Measurements from ENCODE around the gene GRAP2. TPM values are rescaled to one million over a fixed set of nuclear protein-coding genes. Genes with fewer than 3 reads are reported as not detected.
"Not testable (repeated sequence)": the region's sequence is repeated elsewhere in the genome, so short reads cannot be mapped to it uniquely, and the experiment has no call there.

Gene GRAP2
- total RNA-seq, 1 experiment from 2014 or later = 0.45 TPM

GRCh38 chr22:39883057-39883456 lies 17.8 kb upstream of the GRAP2 start:
- no peak overlapping the region for H3K4me3 ChIP-seq (ENCODE audit: insufficient read depth, low read depth, low read length)
- DNase-seq = no peak
- no peaks in the 10 kb centered on the region for H3K36me3 ChIP-seq (replicated peaks; ENCODE audit: control insufficient read depth, insufficient read depth, low read length)
- H3K27me3 ChIP-seq (ENCODE audit: control insufficient read depth, insufficient read depth, low read length) = no peaks in the 10 kb centered on the region

- H3K36me3 ChIP-seq (replicated peaks; ENCODE audit: control insufficient read depth, insufficient read depth, low read length); H3K27me3 ChIP-seq (ENCODE audit: control insufficient read depth, insufficient read depth, low read length); H3K4me3 ChIP-seq (ENCODE audit: insufficient read depth, low read depth, low read length); DNase-seq: not testable (repeated sequence)
Observed at GRCh38 chr22:39889924-39890323, 11.0 kb upstream of the GRAP2 start.

GRCh38 chr22:39893526-39893925 lies 7.4 kb upstream of the GRAP2 start, which contains the start of gene ENTHD1:
Gene ENTHD1 (minus strand): TSS chr22:39893760. CDS start chr22:39887748, 6,012 bp downstream.
- DNase-seq = no peak
- Histone ChIP-seq H3K27me3 (ENCODE audit: control insufficient read depth, insufficient read depth, low read length) (no peaks in the 10 kb centered on the region), H3K4me3 (ENCODE audit: insufficient read depth, low read depth, low read length) (no peak within 1 kb of the TSS), H3K36me3 (replicated peaks; ENCODE audit: control insufficient read depth, insufficient read depth, low read length) (no peaks in the 10 kb centered on the region)

GRCh38 chr22:39894554-39895092 lies 6.3 kb upstream of the GRAP2 start:
- H3K36me3 ChIP-seq (replicated peaks; ENCODE audit: control insufficient read depth, insufficient read depth, low read length) = no peaks in the 10 kb centered on the region
- DNase-seq = no peak
- no peaks in the 10 kb centered on the region for H3K27me3 ChIP-seq (ENCODE audit: control insufficient read depth, insufficient read depth, low read length)
- H3K4me3 ChIP-seq (ENCODE audit: insufficient read depth, low read depth, low read length) = no peak overlapping the region

GRCh38 chr22:39895682-39896081 lies 5.2 kb upstream of the GRAP2 start:
- Histone ChIP-seq H3K36me3 (replicated peaks; ENCODE audit: control insufficient read depth, insufficient read depth, low read length) (no peaks in the 10 kb centered on the region), H3K27me3 (ENCODE audit: control insufficient read depth, insufficient read depth, low read length) (no peaks in the 10 kb centered on the region), H3K4me3 (ENCODE audit: insufficient read depth, low read depth, low read length) (no peak overlapping the region)
- no peak for DNase-seq

- DNase-seq = no peak
- Histone ChIP-seq H3K4me3 (ENCODE audit: insufficient read depth, low read depth, low read length) (no peak overlapping the region), H3K27me3 (ENCODE audit: control insufficient read depth, insufficient read depth, low read length) (no peaks in the 10 kb centered on the region), H3K36me3 (replicated peaks; ENCODE audit: control insufficient read depth, insufficient read depth, low read length) (no peaks in the 10 kb centered on the region)
Observed at GRCh38 chr22:39896313-39896996, 4.4 kb upstream of the GRAP2 start.

- no peak overlapping the region for H3K4me3 ChIP-seq (ENCODE audit: insufficient read depth, low read depth, low read length)
- no peaks in the 10 kb centered on the region for H3K27me3 ChIP-seq (ENCODE audit: control insufficient read depth, insufficient read depth, low read length)
- H3K36me3 ChIP-seq (replicated peaks; ENCODE audit: control insufficient read depth, insufficient read depth, low read length) = no peaks in the 10 kb centered on the region
- DNase-seq = no peak
Observed at GRCh38 chr22:39897841-39898240, 3.0 kb upstream of the GRAP2 start.

- DNase-seq = no peak
- H3K36me3 ChIP-seq (replicated peaks; ENCODE audit: control insufficient read depth, insufficient read depth, low read length) = no peaks in the 10 kb centered on the region
- H3K4me3 ChIP-seq (ENCODE audit: insufficient read depth, low read depth, low read length) = no peak overlapping the region
- no peaks in the 10 kb centered on the region for H3K27me3 ChIP-seq (ENCODE audit: control insufficient read depth, insufficient read depth, low read length)
Observed at GRCh38 chr22:39898997-39899396, 1.9 kb upstream of the GRAP2 start.

- no peak for DNase-seq
- Histone ChIP-seq H3K36me3 (replicated peaks; ENCODE audit: control insufficient read depth, insufficient read depth, low read length) (no peaks in the 10 kb centered on the region), H3K27me3 (ENCODE audit: control insufficient read depth, insufficient read depth, low read length) (no peaks in the 10 kb centered on the region), H3K4me3 (ENCODE audit: insufficient read depth, low read depth, low read length) (no peak overlapping the region)
Observed at GRCh38 chr22:39901565-39902146, 772 bp downstream of the GRAP2 start.

- not testable (repeated sequence) for H3K27me3 ChIP-seq (ENCODE audit: control insufficient read depth, insufficient read depth, low read length); H3K36me3 ChIP-seq (replicated peaks; ENCODE audit: control insufficient read depth, insufficient read depth, low read length); H3K4me3 ChIP-seq (ENCODE audit: insufficient read depth, low read depth, low read length); DNase-seq
Observed at GRCh38 chr22:39904024-39904423, 3.1 kb downstream of the GRAP2 start.

GRCh38 chr22:39904862-39905261 lies 4.0 kb downstream of the GRAP2 start:
- Histone ChIP-seq H3K27me3 (ENCODE audit: control insufficient read depth, insufficient read depth, low read length) (no peaks in the 10 kb centered on the region), H3K36me3 (replicated peaks; ENCODE audit: control insufficient read depth, insufficient read depth, low read length) (no peaks in the 10 kb centered on the region), H3K4me3 (ENCODE audit: insufficient read depth, low read depth, low read length) (no peak overlapping the region)
- DNase-seq = no peak

GRCh38 chr22:39905687-39906086 lies 4.8 kb downstream of the GRAP2 start:
- Histone ChIP-seq H3K36me3 (replicated peaks; ENCODE audit: control insufficient read depth, insufficient read depth, low read length) (no peaks in the 10 kb centered on the region), H3K27me3 (ENCODE audit: control insufficient read depth, insufficient read depth, low read length) (no peaks in the 10 kb centered on the region), H3K4me3 (ENCODE audit: insufficient read depth, low read depth, low read length) (no peak overlapping the region)
- DNase-seq = no peak

GRCh38 chr22:39906207-39906606 lies 5.3 kb downstream of the GRAP2 start:
- DNase-seq = peak; percentile 33
- Histone ChIP-seq H3K4me3 (ENCODE audit: insufficient read depth, low read depth, low read length) (no peak overlapping the region), H3K27me3 (ENCODE audit: control insufficient read depth, insufficient read depth, low read length) (no peaks in the 10 kb centered on the region), H3K36me3 (replicated peaks; ENCODE audit: control insufficient read depth, insufficient read depth, low read length) (no peaks in the 10 kb centered on the region)

GRCh38 chr22:39907047-39907446 lies 6.2 kb downstream of the GRAP2 start:
- Histone ChIP-seq H3K4me3 (ENCODE audit: insufficient read depth, low read depth, low read length) (no peak overlapping the region), H3K27me3 (ENCODE audit: control insufficient read depth, insufficient read depth, low read length) (no peaks in the 10 kb centered on the region), H3K36me3 (replicated peaks; ENCODE audit: control insufficient read depth, insufficient read depth, low read length) (no peaks in the 10 kb centered on the region)
- DNase-seq = no peak

- H3K27me3 ChIP-seq (ENCODE audit: control insufficient read depth, insufficient read depth, low read length) = no peaks in the 10 kb centered on the region
- H3K4me3 ChIP-seq (ENCODE audit: insufficient read depth, low read depth, low read length) = no peak overlapping the region
- DNase-seq = no peak
- no peaks in the 10 kb centered on the region for H3K36me3 ChIP-seq (replicated peaks; ENCODE audit: control insufficient read depth, insufficient read depth, low read length)
Observed at GRCh38 chr22:39907605-39908097, 6.8 kb downstream of the GRAP2 start.
